ENCODE measurements around the gene C1orf141.
"Not testable (repeated sequence)": the region's sequence is repeated elsewhere in the genome, so short reads cannot be mapped to it uniquely, and the experiment has no call there.

Gene C1orf141

GRCh38 chr1:67134695-67135094, at the start of gene C1orf141:
C1orf141 (minus strand) TSS chr1:67134970; CDS start chr1:67127240, 7,730 bp downstream.
- peak in 29 of 42 donors; percentile 5 to 49 (median 23) for DNase-seq
- intact Hi-C loops (cut with DNase I): no loop called here

GRCh38 chr1:67175530-67176087, 40.8 kb upstream of the C1orf141 start:
- intact Hi-C loops (cut with DNase I): no loop called here
- no peak for DNase-seq

- intact Hi-C loops (cut with DNase I): no loop called here
- no peak for DNase-seq
Measured at GRCh38 chr1:67174716-67175284, 40.0 kb upstream of the C1orf141 start.

- intact Hi-C loops (cut with DNase I): no loop called here
- DNase-seq: no peak
Measured at GRCh38 chr1:67173988-67174387, 39.2 kb upstream of the C1orf141 start.

- intact Hi-C loops (cut with DNase I): no loop called here
- no peak for DNase-seq
Measured at GRCh38 chr1:67171978-67172377, 37.2 kb upstream of the C1orf141 start.

- intact Hi-C loops (cut with DNase I): no loop called here
- DNase-seq: no peak
Measured at GRCh38 chr1:67171574-67171955, 36.8 kb upstream of the C1orf141 start.

- intact Hi-C loops (cut with DNase I): no loop called here
- DNase-seq: no peak
Measured at GRCh38 chr1:67170751-67171573, 36.2 kb upstream of the C1orf141 start.

GRCh38 chr1:67169932-67170331, 35.2 kb upstream of the C1orf141 start:
- intact Hi-C loops (cut with DNase I): no loop called here
- DNase-seq: no peak

- DNase-seq: no peak
- intact Hi-C loops (cut with DNase I): no loop called here
Measured at GRCh38 chr1:67169496-67169895, 34.7 kb upstream of the C1orf141 start.

GRCh38 chr1:67166196-67166595, 31.4 kb upstream of the C1orf141 start, which contains the start of gene IL23R:
IL23R (plus strand) TSS chr1:67166454; CDS start chr1:67168121, 1,667 bp downstream.
- intact Hi-C loops (cut with DNase I): no loop called here
- DNase-seq: no peak

- intact Hi-C loops (cut with DNase I): no loop called here
- DNase-seq: no peak
Measured at GRCh38 chr1:67165468-67166041, 30.8 kb upstream of the C1orf141 start.

GRCh38 chr1:67162954-67163353, 28.2 kb upstream of the C1orf141 start:
- intact Hi-C loops (cut with DNase I): no loop called here
- no peak for DNase-seq

GRCh38 chr1:67159233-67159632, 24.5 kb upstream of the C1orf141 start:
- no peak for DNase-seq
- intact Hi-C loops (cut with DNase I): no loop called here

GRCh38 chr1:67158401-67158800, 23.6 kb upstream of the C1orf141 start:
- intact Hi-C loops (cut with DNase I): no loop called here
- DNase-seq: no peak

GRCh38 chr1:67150931-67151330, 16.2 kb upstream of the C1orf141 start:
- no peak for DNase-seq
- intact Hi-C loops (cut with DNase I): no loop called here

- peak in 41 of 42 donors; percentile 26 to 87 (median 68) for DNase-seq
- intact Hi-C loops (cut with DNase I): loop anchor here (5.0 kb wide), 2 partner anchors 152 to 382 kb away; no protein-coding TSS in a partner anchor
Measured at GRCh38 chr1:67149179-67149770, 14.5 kb upstream of the C1orf141 start.

GRCh38 chr1:67148516-67149178, 13.9 kb upstream of the C1orf141 start:
- no peak for DNase-seq
- intact Hi-C loops (cut with DNase I): loop anchor here (5.0 kb wide), 2 partner anchors 151 to 381 kb away; no protein-coding TSS in a partner anchor

- not testable (repeated sequence) for DNase-seq
- intact Hi-C loops (cut with DNase I): loop anchor here (5.0 kb wide), 2 partner anchors 151 to 381 kb away; no protein-coding TSS in a partner anchor
Measured at GRCh38 chr1:67147973-67148372, 13.2 kb upstream of the C1orf141 start.

- intact Hi-C loops (cut with DNase I): loop anchor here (5.0 kb wide), 2 partner anchors 149 to 379 kb away; no protein-coding TSS in a partner anchor
- no peak for DNase-seq
Measured at GRCh38 chr1:67146539-67146938, 11.8 kb upstream of the C1orf141 start.

All from head of caudate nucleus (tissue), 42 donors.